GM10248 (cell line): ENCODE measurements around the gene SRPK2.

Source experiments
- CTCF ChIA-PET: fragments of 300-600 bp; sonication (Branson Sonifier 250); formaldehyde crosslinking; extraction: SDS; loops from one replicate; lab custom pipeline; 2021; ENCODE audit warnings: antibody characterized with exemption; lab: Yijun Ruan, JAX
- POLR2A ChIA-PET: fragments of 350-650 bp; sonication (Branson Sonifier 250); formaldehyde crosslinking; extraction: SDS; loops from one replicate; lab custom pipeline; 2020; ENCODE audit warnings: antibody characterized with exemption; lab: Yijun Ruan, JAX
- DNase-seq: peaks from one replicate; pipeline ENCODE4 v3.0.0; 2012; ENCODE audit errors: extremely low spot score
- CTCF ChIP-seq: IDR thresholded peaks from 2 replicates; pipeline ENCODE4 v1.5.1; 2012; ENCODE audit warnings: mild to moderate bottlenecking, low read depth; ENCODE audit errors: extremely low read depth, missing control alignments, control extremely low read depth

The SRPK2 gene

GRCh38 chr7:105125745-105126144 lies 263.0 kb downstream of the SRPK2 start:
- no peak for TF ChIP-seq CTCF
- POLR2A ChIA-PET: no interaction called here
- CTCF ChIA-PET: no interaction called here

GRCh38 chr7:105122619-105123018 lies 266.1 kb downstream of the SRPK2 start:
- DNase-seq: no peak
- no peak for TF ChIP-seq CTCF
- POLR2A ChIA-PET: no interaction called here
- CTCF ChIA-PET: interaction anchor here (0.8 to 2.3 kb wide), 5 partner anchors 9 to 409 kb away, joined by 3 to 8 read pairs (median 3); partner anchors contain the start of gene RINT1

More at GRCh38 chr7:105125745-105126144, 263.0 kb downstream of the SRPK2 start:
- no peak for DNase-seq

- no peak for TF ChIP-seq CTCF
- ChIA-PET POLR2A (no interaction called here), CTCF (interaction anchor here (0.8 to 3.0 kb wide), 4 partner anchors 9 to 152 kb away, joined by 3 to 12 read pairs (median 3); no protein-coding TSS in a partner anchor)
- no peak for DNase-seq
These were observed 269.8 kb downstream of the SRPK2 start for GRCh38 chr7:105118612-105119600.

GRCh38 chr7:105112440-105113418 lies 276.0 kb downstream of the SRPK2 start:
- ChIA-PET CTCF (interaction anchor here (0.9 to 1.7 kb wide), 2 partner anchors 10 to 14 kb away, joined by 3 to 8 read pairs; no protein-coding TSS in a partner anchor), POLR2A (no interaction called here)
- no peak for TF ChIP-seq CTCF
- no peak for DNase-seq

DNA sequence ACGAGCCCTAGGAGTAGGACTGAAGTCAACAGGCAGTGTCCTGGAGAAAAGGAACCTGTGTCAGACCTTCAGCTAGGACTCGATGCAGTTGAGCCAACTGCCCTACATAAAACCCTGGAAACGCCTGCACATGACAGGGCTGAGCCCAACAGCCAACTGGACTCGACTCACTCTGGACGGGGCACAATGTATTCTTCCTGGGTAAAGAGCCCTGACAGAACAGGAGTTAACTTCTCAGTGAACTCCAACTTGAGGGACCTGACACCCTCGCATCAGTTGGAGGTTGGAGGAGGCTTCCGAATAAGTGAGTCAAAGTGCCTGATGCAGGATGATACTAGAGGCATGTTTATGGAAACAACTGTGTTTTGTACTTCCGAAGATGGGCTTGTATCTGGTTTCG lies 281.3 kb downstream of the SRPK2 start:
- no peak for TF ChIP-seq CTCF
- ChIA-PET CTCF (no interaction called here), POLR2A (no interaction called here)
- no peak for DNase-seq

DNA sequence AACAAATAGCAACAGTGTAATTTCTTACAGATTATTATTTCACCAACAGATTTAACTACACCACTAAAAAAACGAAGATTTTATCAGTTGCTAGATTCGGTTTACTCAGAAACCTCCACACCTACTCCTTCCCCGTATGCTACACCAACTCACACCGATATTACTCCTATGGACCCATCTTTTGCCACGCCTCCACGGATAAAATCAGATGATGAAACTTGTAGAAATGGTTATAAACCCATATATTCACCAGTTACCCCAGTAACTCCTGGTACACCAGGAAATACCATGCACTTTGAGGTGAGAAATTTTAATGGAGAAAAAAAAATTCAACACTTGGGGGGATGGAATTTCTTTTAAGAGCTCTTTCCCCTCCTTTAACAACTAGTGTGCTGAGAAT lies 282.2 kb downstream of the SRPK2 start:
- ChIA-PET CTCF (interaction anchor here (1.6 kb wide), 1 partner anchor 16 kb away, joined by 3 read pairs; no protein-coding TSS in a partner anchor), POLR2A (no interaction called here)
- TF ChIP-seq CTCF: no peak
- no peak for DNase-seq
